K562 (cell line): ENCODE data around the gene UNC45B. TPM values are rescaled to one million over a fixed set of nuclear protein-coding genes. Genes with fewer than 3 reads are reported as not detected.

Experiments
- ASH1L ChIP-seq: fragments of 450-650 bp; IDR thresholded peaks from 2 replicates; pipeline ENCODE4 v1.6.1; 2018; ENCODE audit warnings: borderline replicate concordance, mild to moderate bottlenecking, low read depth; ENCODE audit not compliant: partially characterized antibody
- ELF2 ChIP-seq: fragments of 250-450 bp; sonication (Bioruptor Pico); IDR thresholded peaks from 2 replicates; pipeline ENCODE4 v1.5.0; 2021; ENCODE audit warnings: mild to moderate bottlenecking
- EP400 ChIP-seq: fragments of 450-650 bp; IDR thresholded peaks from 2 replicates; pipeline ENCODE4 v1.6.1; 2017; ENCODE audit warnings: antibody characterized with exemption, mild to moderate bottlenecking, moderate library complexity
- ETV1 ChIP-seq: fragments of 450-650 bp; conservative IDR thresholded peaks from 2 replicates; pipeline ENCODE4 v1.6.1; 2016; ENCODE audit warnings: missing genetic modification characterization, control low read depth, low read depth, missing compliant biosample characterization
- FOXO4 ChIP-seq: fragments of 450-650 bp; formaldehyde crosslinking; IDR thresholded peaks from 2 replicates; pipeline ENCODE4 v1.4.0; 2020; ENCODE audit warnings: mild to moderate bottlenecking, moderate library complexity
- GABPB1 ChIP-seq: sonication (generic); formaldehyde crosslinking; IDR thresholded peaks from 2 replicates; pipeline ENCODE4 v1.8.0; 2022; ENCODE audit warnings: mild to moderate bottlenecking, missing genetic modification reagents
- MAFK ChIP-seq: IDR thresholded peaks from 2 replicates; pipeline ENCODE4 v1.6.1; 2011; ENCODE audit warnings: low read length, improper control_type of control experiment
- MYBL2 ChIP-seq, 2 experiments: fragments of 450-650 bp in 1 of 2; sonication (generic) in 1 of 2; formaldehyde crosslinking in 1 of 2; IDR thresholded peaks; 2 replicates each; pipeline versions ENCODE4 v1.6.1 to v1.8.1; 2017 to 2022; ENCODE audit warnings: borderline replicate concordance in 1 of 2, inconsistent platforms in 1 of 2, low read depth in 1 of 2, mild to moderate bottlenecking in 1 of 2, missing genetic modification reagents in 1 of 2, moderate library complexity in 1 of 2
- NCOA6 ChIP-seq: fragments of 450-650 bp; IDR thresholded peaks from 2 replicates; pipeline ENCODE4 v1.6.1; 2017; ENCODE audit warnings: mild to moderate bottlenecking
- PHTF2 ChIP-seq: fragments of 250-450 bp; sonication (Bioruptor Pico); IDR thresholded peaks from 2 replicates; pipeline ENCODE4 v1.5.0; 2021; ENCODE audit warnings: mild to moderate bottlenecking
- POLR2AphosphoS5 ChIP-seq: IDR thresholded peaks from 2 replicates; pipeline ENCODE4 v1.6.1; 2011; ENCODE audit warnings: mild to moderate bottlenecking, low read depth, low read length, moderate library complexity; ENCODE audit not compliant: control insufficient read depth, insufficient read depth
- SIRT6 ChIP-seq: IDR thresholded peaks from one replicate; pipeline ENCODE4 v1.6.1; 2012; ENCODE audit warnings: low read depth, mild to moderate bottlenecking, control low read depth, inconsistent platforms, low read length, moderate library complexity
- SNRNP70 ChIP-seq: fragments of 200-400 bp; formaldehyde crosslinking; optimal IDR thresholded peaks from 2 replicates; pipeline ENCODE3; 2017; ENCODE audit warnings: low read depth, low read length
- SREBF1 ChIP-seq: fragments of 150-350 bp; IDR thresholded peaks from 2 replicates; pipeline ENCODE4 v1.6.1; 2014; ENCODE audit warnings: antibody characterized with exemption, low read depth, low read length, borderline replicate concordance
- XRCC5 ChIP-seq: fragments of 200-400 bp; formaldehyde crosslinking; IDR thresholded peaks from 2 replicates; pipeline ENCODE4 v1.6.1; 2017; ENCODE audit warnings: low read depth, mild to moderate bottlenecking, low read length
- ZNF224 ChIP-seq: sonication (generic); formaldehyde crosslinking; IDR thresholded peaks from 2 replicates; pipeline ENCODE4 v1.8.0; 2022; ENCODE audit warnings: mild to moderate bottlenecking, missing genetic modification reagents
- ZNF347 ChIP-seq: fragments of 450-650 bp; formaldehyde crosslinking; IDR thresholded peaks from 2 replicates; pipeline ENCODE4 v1.4.0; 2020; ENCODE audit warnings: low read depth, mild to moderate bottlenecking, moderate library complexity
- ZNF75A ChIP-seq: fragments of 450-650 bp; formaldehyde crosslinking; IDR thresholded peaks from 2 replicates; pipeline ENCODE4 v1.4.0; 2020; ENCODE audit warnings: mild to moderate bottlenecking
- polyA plus RNA-seq, 8 experiments: library from polyadenylated mRNA; depleted of rRNA in 4 of 8; stranded (reverse) in 5 of 8; unstranded in 3 of 8; fragments of >200 nt; fragmentation: Nextera tagmentation in 2 of 8; fragmentation: Illumina TruSeq in 1 of 8; extraction: Ambion mirVana in 2 of 8; extraction: Trizol in 1 of 8; gene quantifications; 2 replicates each; pipeline versions ENCODE4 v1.2.1 to v1.2.3, GENCODE V29; 2011 to 2014; ENCODE audit warnings: inconsistent platforms in 1 of 8, missing spikeins in 1 of 8
- total RNA-seq, 7 experiments: library from RNA; depleted of rRNA in 6 of 7; stranded (reverse); fragments of >200 nt in 6 of 7; fragmentation: Illumina TruSeq in 2 of 7; extraction: Trizol in 2 of 7; gene quantifications; 2 replicates each; pipeline versions ENCODE4 v1.2.1 to v1.2.3, GENCODE V29; 2011 to 2021; ENCODE audit warnings: low replicate concordance in 1 of 7
- TF ChIP-seq, protein P1 (sequence below), 3 experiments: IDR thresholded peaks in 2 of 3; conservative IDR thresholded peaks in 1 of 3; 2 replicates each; pipeline ENCODE4 v1.5.1; 2011 to 2012; ENCODE audit warnings: low read length in 3 of 3, mild to moderate bottlenecking in 3 of 3, control low read depth in 2 of 3, improper control_type of control experiment in 1 of 3, inconsistent platforms in 1 of 3, low read depth in 1 of 3, mixed read lengths in 1 of 3, moderate library complexity in 1 of 3; ENCODE audit not compliant: insufficient read depth in 2 of 3
- TF ChIP-seq, protein P2 (sequence below): fragments of 200-400 bp; formaldehyde crosslinking; IDR thresholded peaks from 2 replicates; pipeline ENCODE4 v1.6.1; 2017; ENCODE audit warnings: mild to moderate bottlenecking, low read depth, low read length, moderate library complexity
- TF ChIP-seq, protein P3 (sequence below): fragments of 250-450 bp; sonication (Bioruptor Pico); IDR thresholded peaks from 2 replicates; pipeline ENCODE4 v1.4.0; 2020

The UNC45B gene
- total and polyA plus RNA-seq, 9 of the 15 experiments (the other 6 are each of a cell fraction or from before 2014, with no cell fraction given) = not detected

DNA sequence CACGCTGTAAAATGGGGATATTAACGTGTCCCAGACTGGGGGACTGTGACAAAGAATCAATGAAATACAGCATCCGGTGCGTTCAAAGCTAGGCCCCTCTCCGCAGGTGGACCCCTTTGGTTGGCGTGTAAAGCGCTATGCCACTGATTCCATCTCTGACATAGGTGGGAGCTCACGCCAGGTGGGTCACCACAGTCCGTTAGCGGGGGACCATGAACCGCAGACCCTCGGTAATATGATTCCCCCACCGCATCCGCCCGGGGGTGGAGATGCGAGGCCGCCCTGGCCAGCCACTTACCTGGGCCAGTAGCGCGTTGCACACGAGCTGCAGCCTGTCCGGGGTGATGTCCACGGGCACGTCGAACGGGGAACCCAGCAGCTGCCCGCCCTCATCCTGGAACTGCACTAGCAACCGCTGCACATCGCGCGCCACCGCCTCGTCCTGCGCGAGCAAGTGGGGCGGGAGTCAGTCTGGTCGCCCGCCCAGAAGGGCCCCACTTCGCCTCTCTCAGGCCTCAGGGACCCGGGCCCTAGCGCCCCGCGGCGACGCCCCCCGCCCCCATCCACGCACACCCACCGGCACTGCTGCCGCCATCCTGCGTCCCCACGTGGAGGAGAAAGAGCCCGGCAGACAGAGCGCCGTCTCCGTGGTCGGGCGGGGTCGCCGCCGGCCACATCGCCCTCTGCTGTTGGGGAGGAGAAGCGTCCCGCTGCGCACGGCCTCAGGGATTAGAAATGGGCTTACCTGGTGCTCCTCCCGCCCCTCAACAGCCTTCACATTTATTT is 5.7 kb upstream of the UNC45B start, which contains the start of gene NLE1 (continued):
- TF ChIP-seq, protein P1, sequence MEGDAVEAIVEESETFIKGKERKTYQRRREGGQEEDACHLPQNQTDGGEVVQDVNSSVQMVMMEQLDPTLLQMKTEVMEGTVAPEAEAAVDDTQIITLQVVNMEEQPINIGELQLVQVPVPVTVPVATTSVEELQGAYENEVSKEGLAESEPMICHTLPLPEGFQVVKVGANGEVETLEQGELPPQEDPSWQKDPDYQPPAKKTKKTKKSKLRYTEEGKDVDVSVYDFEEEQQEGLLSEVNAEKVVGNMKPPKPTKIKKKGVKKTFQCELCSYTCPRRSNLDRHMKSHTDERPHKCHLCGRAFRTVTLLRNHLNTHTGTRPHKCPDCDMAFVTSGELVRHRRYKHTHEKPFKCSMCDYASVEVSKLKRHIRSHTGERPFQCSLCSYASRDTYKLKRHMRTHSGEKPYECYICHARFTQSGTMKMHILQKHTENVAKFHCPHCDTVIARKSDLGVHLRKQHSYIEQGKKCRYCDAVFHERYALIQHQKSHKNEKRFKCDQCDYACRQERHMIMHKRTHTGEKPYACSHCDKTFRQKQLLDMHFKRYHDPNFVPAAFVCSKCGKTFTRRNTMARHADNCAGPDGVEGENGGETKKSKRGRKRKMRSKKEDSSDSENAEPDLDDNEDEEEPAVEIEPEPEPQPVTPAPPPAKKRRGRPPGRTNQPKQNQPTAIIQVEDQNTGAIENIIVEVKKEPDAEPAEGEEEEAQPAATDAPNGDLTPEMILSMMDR (IDR thresholded peaks at IDR 0.05 in 2 of 3, conservative IDR thresholded peaks at IDR 0.05 in 1 of 3; ENCODE audit: insufficient read depth in 2 of 3, low read depth in 1 of 3, low read length in 3 of 3) = peak; percentile 86 to 91 (median 90)
- TF ChIP-seq, protein P2, sequence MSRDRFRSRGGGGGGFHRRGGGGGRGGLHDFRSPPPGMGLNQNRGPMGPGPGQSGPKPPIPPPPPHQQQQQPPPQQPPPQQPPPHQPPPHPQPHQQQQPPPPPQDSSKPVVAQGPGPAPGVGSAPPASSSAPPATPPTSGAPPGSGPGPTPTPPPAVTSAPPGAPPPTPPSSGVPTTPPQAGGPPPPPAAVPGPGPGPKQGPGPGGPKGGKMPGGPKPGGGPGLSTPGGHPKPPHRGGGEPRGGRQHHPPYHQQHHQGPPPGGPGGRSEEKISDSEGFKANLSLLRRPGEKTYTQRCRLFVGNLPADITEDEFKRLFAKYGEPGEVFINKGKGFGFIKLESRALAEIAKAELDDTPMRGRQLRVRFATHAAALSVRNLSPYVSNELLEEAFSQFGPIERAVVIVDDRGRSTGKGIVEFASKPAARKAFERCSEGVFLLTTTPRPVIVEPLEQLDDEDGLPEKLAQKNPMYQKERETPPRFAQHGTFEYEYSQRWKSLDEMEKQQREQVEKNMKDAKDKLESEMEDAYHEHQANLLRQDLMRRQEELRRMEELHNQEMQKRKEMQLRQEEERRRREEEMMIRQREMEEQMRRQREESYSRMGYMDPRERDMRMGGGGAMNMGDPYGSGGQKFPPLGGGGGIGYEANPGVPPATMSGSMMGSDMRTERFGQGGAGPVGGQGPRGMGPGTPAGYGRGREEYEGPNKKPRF = no peak
- no peak for TF ChIP-seq SREBF1
- TF ChIP-seq PHTF2 = no peak
- no peak for TF ChIP-seq MYBL2 (IDR thresholded peaks at IDR 0.05; ENCODE audit: low read depth)
- TF ChIP-seq MYBL2 (CRISPR knock-in tag; IDR thresholded peaks at IDR 0.05; ENCODE audit: borderline replicate concordance) = no peak
- no peak for TF ChIP-seq SNRNP70
- TF ChIP-seq SIRT6 = no peak
- no peak for TF ChIP-seq MAFK
- no peak for TF ChIP-seq NCOA6
- no peak for TF ChIP-seq ASH1L
- TF ChIP-seq ZNF347 (CRISPR knock-in tag) = no peak
- TF ChIP-seq ETV1 = no peak
- TF ChIP-seq ELF2 (CRISPR knock-in tag) = no peak
- no peak for TF ChIP-seq XRCC5
- TF ChIP-seq ZNF224 (CRISPR knock-in tag) = no peak
- peak; percentile 64 for TF ChIP-seq POLR2AphosphoS5
- TF ChIP-seq, protein P3, sequence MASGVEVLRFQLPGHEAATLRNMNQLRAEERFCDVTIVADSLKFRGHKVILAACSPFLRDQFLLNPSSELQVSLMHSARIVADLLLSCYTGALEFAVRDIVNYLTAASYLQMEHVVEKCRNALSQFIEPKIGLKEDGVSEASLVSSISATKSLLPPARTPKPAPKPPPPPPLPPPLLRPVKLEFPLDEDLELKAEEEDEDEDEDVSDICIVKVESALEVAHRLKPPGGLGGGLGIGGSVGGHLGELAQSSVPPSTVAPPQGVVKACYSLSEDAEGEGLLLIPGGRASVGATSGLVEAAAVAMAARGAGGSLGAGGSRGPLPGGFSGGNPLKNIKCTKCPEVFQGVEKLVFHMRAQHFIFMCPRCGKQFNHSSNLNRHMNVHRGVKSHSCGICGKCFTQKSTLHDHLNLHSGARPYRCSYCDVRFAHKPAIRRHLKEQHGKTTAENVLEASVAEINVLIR (CRISPR knock-in tag) = no peak
- no peak for TF ChIP-seq ZNF75A (CRISPR knock-in tag)
- no peak for TF ChIP-seq FOXO4 (CRISPR knock-in tag)
- TF ChIP-seq EP400 = peak; percentile 99
- peak; percentile 40 for TF ChIP-seq GABPB1 (CRISPR knock-in tag)
